Measurements from ENCODE around the gene TERT. TPM values are rescaled to one million over a fixed set of nuclear protein-coding genes. Genes with fewer than 3 reads are reported as not detected.

The TERT gene
- total and polyA plus RNA-seq, 4 donors: 0.02 TPM; not detected in 3

GRCh38 chr5:1208221-1208742, 86.6 kb downstream of the TERT start:
- Histone ChIP-seq H3K4me1 (ENCODE audit: control insufficient read depth in 5 of 5, insufficient read depth in 5 of 5, low read length in 5 of 5) (peaks cover 0 to 16% (median 4%) of the 10 kb centered on the region in 5 donors), H3K9ac (ENCODE audit: insufficient read depth in 1 of 2, low read length in 2 of 2) (no peak overlapping the region), H3K4me3 (no peak overlapping the region), H3K9me3 (ENCODE audit: control insufficient read depth in 4 of 4, insufficient read depth in 3 of 4, low read length in 3 of 4) (no peaks in the 10 kb centered on the region), H3K36me3 (ENCODE audit: control insufficient read depth in 4 of 4, insufficient read depth in 4 of 4, low read length in 4 of 4) (no peaks in the 10 kb centered on the region), H3K27me3 (ENCODE audit: control insufficient read depth in 3 of 3, insufficient read depth in 3 of 3, low read length in 2 of 3) (peaks cover 0 to 4% (median 3%) of the 10 kb centered on the region in 3 donors), H3K27ac (ENCODE audit: low read depth in 1 of 2, low read length in 1 of 2) (no peak overlapping the region)
- DNase-seq (no peak), ATAC-seq (ENCODE audit: insufficient read depth, low FRiP score) (no peak)
- TF ChIP-seq CTCF (IDR thresholded peaks at IDR 0.05; ENCODE audit: control extremely low read depth, extremely low read depth): no peak
- WGBS, 2 donors: 68 to 79% methylated on average over 17 of the region's 17 CpGs

- Histone ChIP-seq H3K27ac (ENCODE audit: low read depth in 1 of 2, low read length in 1 of 2) (no peak overlapping the region), H3K4me3 (no peak overlapping the region), H3K9me3 (ENCODE audit: control insufficient read depth in 4 of 4, insufficient read depth in 3 of 4, low read length in 3 of 4) (no peaks in the 10 kb centered on the region), H3K4me1 (ENCODE audit: control insufficient read depth in 5 of 5, insufficient read depth in 5 of 5, low read length in 5 of 5) (peaks cover 0 to 16% (median 4%) of the 10 kb centered on the region in 5 donors), H3K36me3 (ENCODE audit: control insufficient read depth in 4 of 4, insufficient read depth in 4 of 4, low read length in 4 of 4) (no peaks in the 10 kb centered on the region), H3K27me3 (ENCODE audit: control insufficient read depth in 3 of 3, insufficient read depth in 3 of 3, low read length in 2 of 3) (peaks cover under 1 to 4% (median 3%) of the 10 kb centered on the region in 3 donors), H3K9ac (ENCODE audit: insufficient read depth in 1 of 2, low read length in 2 of 2) (no peak overlapping the region)
- TF ChIP-seq CTCF (IDR thresholded peaks at IDR 0.05; ENCODE audit: control extremely low read depth, extremely low read depth): no peak
- WGBS, 2 donors: 68 to 79% methylated on average over 6 of the region's 6 CpGs
- no peak for ATAC-seq (ENCODE audit: insufficient read depth, low FRiP score)
- no peak for DNase-seq
Measured at GRCh38 chr5:1207555-1207954, 87.3 kb downstream of the TERT start.

GRCh38 chr5:1206521-1207412, 88.1 kb downstream of the TERT start:
- Histone ChIP-seq H3K27me3 (ENCODE audit: control insufficient read depth in 3 of 3, insufficient read depth in 3 of 3, low read length in 2 of 3) (peaks cover 3 to 8% (median 4%) of the 10 kb centered on the region in 3 donors), H3K36me3 (ENCODE audit: control insufficient read depth in 4 of 4, insufficient read depth in 4 of 4, low read length in 4 of 4) (no peaks in the 10 kb centered on the region), H3K9me3 (ENCODE audit: control insufficient read depth in 4 of 4, insufficient read depth in 3 of 4, low read length in 3 of 4) (no peaks in the 10 kb centered on the region), H3K4me3 (no peak overlapping the region), H3K9ac (ENCODE audit: insufficient read depth in 1 of 2, low read length in 2 of 2) (no peak overlapping the region), H3K27ac (ENCODE audit: low read depth in 1 of 2, low read length in 1 of 2) (no peak overlapping the region), H3K4me1 (ENCODE audit: control insufficient read depth in 5 of 5, insufficient read depth in 5 of 5, low read length in 5 of 5) (peaks cover 0 to 16% (median 4%) of the 10 kb centered on the region in 5 donors)
- WGBS, 2 donors: 69 to 82% methylated on average over 49 of the region's 49 CpGs
- ATAC-seq (ENCODE audit: insufficient read depth, low FRiP score): no peak
- DNase-seq: no peak
- TF ChIP-seq CTCF (IDR thresholded peaks at IDR 0.05; ENCODE audit: control extremely low read depth, extremely low read depth): no peak
